CD4-positive, alpha-beta T cell treated with Interleukin-6 for 4 hours (primary cell): ENCODE measurements around the gene N4BP2.
A peak's percentile ranks its signal among the peaks of the same experiment; 100 is the strongest.

Source experiments
- DNase-seq: peaks from one replicate; pipeline ENCODE4 v3.0.0-alpha.2; 2020; ENCODE audit warnings: mixed read lengths

Gene N4BP2

DNA sequence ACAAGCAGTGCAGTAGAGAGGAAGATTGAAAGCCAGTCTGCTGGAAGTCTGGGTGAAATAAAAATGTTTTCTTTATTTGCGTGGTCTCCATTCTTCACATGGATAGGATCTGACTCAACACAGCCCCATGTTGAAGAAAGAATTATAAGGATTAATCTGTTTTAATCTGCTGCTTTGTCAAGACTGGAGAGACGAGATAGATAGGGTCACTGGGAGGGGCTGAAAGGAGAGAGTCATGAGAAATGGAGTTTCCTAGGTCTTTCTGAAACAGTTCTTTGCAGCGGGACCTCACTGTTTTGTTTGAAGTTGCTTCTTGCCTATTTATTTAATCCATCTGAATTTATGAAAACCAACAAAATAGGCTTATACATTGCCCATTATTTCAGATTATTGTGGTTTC is 107.8 kb downstream of the N4BP2 start:
- DNase-seq, result no peak

DNA sequence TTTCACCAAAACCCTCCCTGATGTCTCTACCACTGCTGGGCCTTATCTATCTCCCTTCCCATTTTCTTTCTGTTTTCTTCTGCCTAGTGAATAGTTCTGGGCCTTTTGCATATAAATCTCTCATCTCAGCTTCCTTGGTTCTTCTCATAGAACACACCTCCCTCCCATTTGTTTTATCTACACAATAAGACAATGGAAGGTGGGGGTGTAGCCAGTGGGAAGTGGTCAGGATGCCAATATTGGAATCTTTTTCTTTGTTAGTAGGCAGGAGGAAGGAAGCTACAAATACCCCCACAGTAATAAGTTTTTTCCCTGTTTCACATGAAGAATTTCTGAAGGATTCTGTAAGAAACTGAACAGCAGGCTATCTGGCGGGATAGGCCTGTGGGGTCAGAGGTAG is 109.3 kb downstream of the N4BP2 start:
- no peak for DNase-seq

DNA sequence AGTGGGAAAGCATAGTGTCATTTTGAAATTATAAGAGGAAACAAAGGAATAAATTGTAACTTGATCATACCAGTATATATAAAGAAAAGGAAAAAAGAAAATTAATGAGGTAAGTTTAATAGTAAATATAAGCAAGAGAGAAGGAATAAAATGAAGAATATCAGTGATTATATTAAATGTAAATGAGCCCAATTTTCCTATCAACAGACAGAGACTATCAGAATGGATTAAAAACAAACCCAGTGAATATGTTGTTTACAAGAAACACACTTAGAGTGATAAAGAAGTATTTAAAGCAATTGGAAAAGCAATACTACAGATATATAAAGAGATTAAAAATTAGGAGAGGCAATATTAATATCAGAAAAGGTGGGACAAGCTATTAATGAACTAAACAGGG is 111.4 kb downstream of the N4BP2 start:
- no peak for DNase-seq

DNA sequence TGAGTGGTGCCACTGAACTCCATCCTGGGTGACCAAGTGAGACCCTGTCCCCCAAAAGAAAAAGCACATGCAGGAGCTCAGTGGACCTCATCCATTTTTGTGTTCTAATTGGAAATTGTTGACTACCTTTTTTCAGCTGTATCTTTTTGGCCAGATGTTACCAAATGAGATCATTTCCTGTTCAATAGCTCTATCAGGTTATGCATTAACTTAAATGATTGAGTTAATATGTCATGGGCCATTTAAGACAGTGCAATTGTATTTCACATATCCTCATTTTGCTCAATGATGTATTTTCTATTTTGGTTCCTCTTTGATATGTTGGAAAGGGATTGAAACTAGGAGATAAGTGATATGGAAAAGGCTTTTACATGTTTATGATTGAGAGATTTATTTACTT is 113.9 kb downstream of the N4BP2 start:
- no peak for DNase-seq

DNA sequence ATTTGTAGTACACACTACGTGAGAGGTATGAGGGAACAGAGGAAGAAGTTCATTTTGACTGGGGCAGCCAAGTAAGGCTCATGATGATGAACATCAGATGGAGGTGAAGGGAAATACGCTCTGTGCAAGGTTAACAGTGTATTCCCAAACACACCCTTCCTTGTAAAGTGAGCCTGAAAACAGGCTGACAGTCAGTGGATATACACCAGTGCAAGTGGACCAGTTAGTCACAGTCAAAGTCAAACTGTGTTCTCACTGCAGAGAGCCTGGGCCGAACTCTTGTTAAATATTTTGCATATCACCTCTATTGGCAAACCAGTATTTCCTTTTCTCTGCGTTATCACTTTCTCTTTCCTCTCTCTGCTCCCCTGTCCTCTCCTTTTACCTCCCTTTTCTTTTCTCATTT is 116.8 kb downstream of the N4BP2 start:
- peak; percentile 29 for DNase-seq

DNA sequence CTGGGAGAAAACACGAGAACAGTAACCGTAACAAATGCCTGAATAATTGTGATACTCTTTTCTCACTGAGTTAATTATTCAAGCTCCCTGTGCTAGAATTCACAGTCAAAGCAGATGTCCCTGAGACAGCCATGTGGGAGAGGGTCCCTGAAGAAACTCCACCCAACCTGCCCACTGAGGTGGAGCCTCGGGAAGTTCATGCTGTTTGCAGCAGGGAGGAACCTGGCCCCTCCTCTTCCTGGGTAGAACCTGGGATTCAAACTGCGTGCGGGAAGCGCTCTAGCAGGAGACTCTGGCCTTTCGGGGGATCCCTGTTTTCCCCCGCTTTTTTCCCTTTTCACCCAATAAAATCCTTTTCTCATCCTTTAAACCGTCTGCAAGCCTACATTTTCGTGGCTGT is 120.0 kb downstream of the N4BP2 start:
- DNase-seq, result no peak

DNA sequence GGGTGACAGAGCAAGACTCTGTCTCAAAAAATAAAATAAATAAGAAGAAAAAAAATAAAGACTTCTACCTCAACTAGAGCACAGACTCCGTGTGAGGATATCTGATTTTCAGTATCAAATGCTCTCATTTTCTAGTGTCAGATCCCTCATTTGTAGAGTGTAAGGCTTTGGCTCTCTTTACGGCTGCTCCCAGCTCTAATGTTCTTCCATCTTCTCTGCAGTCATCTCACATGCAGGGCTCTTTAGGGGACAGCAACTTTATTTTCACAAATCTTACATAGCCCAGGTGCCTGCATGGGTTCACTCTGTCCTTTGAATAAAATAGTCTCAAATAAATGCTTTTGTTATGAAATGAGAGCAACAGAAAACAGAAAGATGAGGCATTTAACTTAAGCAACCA is 120.9 kb downstream of the N4BP2 start:
- no peak for DNase-seq

DNA sequence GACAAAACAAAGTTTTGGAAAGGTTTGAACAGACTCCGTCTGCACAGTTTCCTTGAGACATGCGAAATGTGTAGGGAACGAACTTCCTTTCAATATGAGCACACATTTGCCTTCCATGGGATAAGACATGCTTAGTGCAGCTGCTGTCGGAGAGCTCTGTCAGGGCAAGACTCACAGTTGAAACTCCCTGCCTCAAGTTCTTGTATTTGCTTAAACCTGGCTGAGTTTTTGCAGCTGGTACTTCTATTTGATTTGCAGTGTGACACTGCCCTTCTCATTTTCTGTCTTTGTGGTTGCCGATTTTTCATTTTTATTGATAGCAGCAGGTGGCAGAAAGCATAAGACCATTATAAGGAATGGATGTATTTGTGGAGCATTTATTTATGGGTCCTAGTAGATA is 122.0 kb downstream of the N4BP2 start:
- DNase-seq, result no peak

DNA sequence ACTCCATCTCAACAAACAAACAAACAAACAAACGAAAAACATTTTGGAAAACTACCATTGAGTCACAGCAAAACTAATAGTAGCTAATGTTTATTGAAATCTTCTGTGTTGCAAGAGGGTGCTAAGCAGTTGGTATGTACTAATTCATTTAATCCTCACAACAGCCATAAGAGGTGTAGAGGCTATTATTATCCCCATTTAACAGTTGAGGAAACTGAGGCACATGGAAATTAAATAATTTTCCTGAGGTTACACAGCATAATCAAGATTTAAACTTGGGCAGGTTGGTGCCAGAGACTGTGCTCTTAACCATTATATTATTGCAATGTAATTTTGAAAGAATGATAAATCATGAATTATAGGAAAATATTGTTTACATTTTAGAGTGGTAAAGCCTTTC is 122.7 kb downstream of the N4BP2 start:
- no peak for DNase-seq

DNA sequence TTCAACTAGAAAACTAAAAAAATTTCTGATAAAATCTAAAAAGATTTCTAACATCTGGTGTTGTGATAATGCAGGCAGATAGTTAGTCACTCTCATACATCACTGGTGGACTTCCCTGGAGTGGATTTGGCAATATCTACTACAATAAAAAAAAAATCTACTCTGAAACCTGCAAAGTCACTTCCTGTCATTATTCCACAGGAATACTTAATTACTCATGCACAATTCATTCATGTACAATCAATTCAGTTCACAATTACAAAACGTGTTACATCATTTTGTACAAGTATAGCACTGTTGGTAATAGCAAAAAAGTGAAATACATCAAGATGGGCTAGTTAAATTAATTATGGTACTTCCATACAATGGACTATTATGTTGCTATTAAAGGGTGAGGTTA is 123.7 kb downstream of the N4BP2 start:
- no peak for DNase-seq

DNA sequence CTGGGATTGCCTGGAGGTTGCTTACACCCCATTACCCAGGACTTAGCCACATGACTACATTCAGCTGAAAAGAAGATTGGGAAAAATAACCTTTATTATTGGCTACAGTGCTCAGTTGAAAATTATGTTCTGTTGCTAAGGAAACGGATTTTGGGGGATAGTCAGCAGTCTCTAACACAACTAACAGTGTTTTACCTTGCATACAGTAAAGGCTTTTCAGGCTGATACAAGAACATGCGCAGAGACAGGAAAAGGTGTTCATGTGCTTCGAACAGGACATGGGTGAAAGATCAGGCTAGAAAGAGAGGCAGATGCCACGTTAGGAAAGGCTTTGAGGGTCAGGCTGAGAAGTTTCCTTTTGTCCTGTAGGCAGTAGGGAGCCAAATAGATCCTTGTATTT is 125.4 kb downstream of the N4BP2 start:
- no peak for DNase-seq

DNA sequence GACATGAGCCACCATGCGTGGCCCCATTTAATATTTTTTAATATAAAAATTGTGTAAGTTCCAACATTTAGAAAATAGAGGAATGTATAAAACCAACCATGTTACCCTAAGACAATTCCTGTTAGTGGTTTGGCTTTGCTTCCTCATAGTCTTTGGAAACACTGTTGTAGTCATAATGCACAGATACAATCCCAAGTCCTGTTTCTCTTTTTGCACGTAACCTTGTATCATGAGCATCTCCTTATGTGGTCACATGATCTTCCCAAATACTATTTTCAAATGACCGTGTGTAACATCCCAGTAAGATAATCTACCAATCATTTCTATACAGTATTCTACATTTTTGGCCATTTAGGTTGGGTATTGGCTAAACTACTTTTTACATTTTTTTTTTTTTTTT is 126.3 kb downstream of the N4BP2 start:
- no peak for DNase-seq

DNA sequence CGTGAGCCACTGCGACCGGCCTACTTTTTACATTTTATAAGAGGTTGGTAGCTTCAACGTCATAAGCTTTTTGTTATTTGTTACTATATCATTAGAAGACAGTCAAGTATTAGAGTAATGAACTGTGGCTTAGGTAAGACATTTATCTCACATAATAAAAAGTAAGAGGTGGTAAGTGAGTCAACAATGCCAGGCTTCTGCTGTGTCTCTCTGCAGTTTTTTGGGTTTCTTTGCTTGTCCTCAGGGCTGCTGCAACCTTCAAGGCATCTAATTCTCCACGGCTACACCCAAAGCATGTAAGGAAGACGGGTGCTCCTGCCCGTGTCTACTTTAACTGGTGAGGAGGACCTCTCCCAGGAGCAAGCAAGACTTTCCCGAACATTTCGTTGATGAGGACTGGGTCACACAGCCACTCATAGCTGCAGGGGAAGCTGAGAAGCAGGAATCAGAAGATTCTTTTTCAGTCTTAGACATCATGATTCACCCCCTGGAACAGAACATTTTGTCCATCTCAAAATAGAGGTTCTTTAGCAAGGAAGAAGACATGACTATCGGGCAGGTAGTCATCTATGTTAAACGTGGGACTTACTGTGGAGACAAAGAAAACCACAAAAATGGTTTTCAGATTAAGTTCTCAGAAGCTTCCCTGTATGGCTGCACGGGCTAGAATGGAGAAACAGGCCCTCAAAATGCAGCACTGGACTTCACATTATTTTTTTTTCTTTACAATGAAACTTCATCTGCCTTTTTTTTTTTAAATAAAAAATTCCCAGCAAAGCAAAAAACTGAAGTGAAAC is 127.2 kb downstream of the N4BP2 start:
- DNase-seq, result no peak

DNA sequence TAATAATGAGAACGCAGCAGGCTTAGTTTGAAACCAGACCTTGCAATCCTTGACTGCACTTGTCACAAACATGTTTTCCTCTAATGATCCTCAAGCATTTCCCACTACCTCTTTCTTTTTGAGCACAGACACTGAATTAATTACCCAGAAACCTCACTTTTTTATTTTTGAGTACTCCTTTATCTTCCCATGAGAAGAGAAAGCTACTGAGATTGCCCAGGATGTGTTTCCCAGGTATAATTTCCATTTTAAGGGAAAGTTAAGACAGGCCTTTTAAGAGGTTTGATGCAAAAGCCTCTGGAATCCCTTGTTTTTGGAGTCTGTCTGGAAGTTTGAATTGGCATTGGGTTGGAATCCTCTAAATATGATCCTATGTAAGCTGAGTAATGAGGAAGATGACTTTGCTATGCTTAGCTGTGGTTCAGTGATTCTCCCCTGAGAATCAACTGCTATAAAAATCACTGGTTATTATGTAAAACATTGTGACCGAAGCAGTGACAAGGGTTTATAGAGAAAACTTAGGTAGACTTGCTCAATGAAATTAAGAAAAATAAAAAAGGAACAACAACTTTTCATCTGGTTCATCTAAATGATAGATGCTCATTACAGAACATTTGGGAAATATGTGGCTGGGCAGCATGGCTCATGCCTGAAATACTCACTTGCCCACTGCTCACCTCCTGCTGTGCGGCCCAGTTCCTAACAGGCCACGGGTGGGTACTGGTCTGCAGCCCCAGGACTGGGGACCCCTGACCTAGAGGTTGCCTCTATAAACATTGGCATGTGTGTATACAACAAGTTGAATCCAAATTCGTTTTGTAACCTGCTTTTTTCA is 129.4 kb downstream of the N4BP2 start:
- DNase-seq, result no peak

DNA sequence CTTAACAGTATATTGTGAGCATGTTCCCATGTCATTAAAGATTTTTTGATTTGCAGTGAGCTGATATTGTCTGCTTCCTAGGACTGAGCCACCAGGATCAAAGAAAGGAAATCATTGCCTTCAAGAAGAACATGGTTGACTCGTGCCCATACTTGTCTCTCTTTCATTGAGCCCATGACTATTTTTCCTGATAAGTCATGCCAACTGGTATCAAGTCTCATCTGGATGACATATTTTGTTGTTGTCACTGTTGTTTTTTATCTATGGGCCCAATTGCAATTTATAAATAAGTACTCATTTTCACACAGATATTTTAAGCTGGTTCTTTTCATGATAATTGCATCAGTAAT is 130.0 kb downstream of the N4BP2 start:
- DNase-seq, result no peak

DNA sequence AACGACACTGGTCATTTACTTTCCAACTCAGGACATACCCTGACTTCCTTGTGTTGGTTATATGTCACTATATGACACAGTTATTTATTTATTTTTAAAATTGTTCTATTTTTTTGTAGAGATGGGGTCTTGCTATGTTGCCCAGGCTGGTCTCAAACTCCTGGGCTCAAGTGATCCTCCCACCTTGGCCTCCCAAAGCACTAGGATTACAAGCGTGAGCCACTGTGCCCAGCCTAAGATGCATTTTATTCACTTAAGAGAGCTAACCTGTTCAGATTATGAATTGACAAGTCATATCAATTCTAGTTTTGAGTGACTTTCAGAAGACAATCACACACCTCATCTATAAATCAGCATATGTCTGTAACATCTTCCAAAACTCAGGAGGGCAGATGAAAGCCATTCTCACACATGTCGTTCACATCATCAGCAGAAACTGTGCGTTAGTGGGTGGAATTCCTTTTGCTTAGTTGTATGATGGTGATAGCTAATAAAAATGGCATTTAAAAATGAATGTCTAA is 130.8 kb downstream of the N4BP2 start:
- DNase-seq, result no peak

DNA sequence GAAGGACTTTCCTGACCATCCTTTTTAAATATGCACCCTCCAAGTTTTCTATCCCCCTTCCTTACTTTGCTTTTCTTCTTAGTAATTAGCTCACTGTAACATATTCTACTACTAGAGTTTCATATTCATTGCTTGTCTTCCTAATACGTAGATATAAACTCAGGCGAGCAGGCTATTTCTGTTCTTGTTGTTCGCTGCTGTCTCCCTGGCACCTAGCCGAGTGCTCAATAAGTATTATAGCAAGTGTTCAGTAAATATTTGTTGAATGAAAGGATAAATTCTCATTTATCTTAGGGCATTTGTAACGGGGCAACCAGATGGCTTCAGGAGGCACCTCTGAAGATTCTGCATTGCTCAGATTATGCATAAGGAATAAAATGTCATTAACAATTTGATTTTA is 133.4 kb downstream of the N4BP2 start:
- DNase-seq, result no peak

DNA sequence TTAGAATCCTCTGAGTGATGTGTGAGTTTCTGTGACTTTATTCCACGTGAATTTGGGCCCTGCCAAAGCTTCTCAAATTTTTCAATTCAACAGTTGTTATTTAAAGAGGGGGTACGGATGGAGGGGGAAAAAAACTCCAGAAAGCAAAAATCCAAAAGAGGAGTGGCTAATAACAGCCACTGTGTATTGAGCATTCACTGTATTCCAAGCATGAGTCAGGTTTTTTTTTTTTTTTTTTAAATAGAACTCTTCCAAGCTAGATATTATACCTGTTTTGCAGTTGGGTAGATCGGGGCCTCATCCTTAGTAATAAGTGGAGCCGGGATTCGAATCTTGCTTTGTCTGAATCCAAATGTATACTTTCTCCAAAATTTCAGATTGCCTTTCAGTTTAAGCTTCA is 133.8 kb downstream of the N4BP2 start:
- no peak for DNase-seq

DNA sequence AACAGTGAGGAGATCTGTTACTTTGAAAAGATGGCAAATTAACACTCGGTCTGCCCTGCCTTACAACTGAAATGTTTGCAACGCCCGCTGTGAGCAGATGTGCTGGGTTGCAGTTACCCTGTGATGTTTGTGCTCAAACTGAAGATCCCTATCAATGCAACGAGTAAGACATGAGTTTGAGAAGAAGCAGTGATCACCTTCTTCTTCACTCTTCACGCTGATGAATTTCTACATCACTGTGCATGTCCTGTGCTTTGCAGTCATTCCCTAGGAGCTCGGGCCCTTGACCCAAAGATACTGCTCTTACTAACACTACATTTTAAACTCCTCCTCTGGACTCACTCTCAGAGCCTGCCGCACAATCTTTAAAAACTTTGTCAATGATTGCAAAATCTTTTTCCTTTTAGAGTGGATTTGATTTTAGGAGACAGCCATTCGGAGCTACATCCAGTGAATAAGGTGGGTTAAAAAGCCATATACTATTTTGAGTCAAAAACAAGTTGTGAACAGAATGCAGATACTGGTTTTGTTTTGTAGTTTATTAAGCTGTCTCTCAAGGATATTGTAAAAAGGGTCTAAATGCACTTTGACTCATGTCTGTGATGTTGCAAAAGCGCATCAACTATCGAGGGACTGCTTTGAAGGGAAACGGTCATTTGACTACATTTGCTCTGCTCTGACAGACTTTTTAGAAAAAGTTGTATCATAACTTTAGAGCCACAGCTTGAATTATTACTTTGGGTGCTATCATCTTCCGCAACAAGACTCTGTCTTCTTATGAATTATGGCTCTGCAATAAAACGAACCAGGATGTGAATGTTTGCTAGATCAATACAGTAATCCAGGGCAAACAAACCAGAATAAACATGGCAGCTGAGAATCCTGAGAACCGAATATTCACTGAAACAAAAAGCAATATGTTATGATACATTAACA is 134.5 kb downstream of the N4BP2 start:
- DNase-seq, result peak; percentile 59

DNA sequence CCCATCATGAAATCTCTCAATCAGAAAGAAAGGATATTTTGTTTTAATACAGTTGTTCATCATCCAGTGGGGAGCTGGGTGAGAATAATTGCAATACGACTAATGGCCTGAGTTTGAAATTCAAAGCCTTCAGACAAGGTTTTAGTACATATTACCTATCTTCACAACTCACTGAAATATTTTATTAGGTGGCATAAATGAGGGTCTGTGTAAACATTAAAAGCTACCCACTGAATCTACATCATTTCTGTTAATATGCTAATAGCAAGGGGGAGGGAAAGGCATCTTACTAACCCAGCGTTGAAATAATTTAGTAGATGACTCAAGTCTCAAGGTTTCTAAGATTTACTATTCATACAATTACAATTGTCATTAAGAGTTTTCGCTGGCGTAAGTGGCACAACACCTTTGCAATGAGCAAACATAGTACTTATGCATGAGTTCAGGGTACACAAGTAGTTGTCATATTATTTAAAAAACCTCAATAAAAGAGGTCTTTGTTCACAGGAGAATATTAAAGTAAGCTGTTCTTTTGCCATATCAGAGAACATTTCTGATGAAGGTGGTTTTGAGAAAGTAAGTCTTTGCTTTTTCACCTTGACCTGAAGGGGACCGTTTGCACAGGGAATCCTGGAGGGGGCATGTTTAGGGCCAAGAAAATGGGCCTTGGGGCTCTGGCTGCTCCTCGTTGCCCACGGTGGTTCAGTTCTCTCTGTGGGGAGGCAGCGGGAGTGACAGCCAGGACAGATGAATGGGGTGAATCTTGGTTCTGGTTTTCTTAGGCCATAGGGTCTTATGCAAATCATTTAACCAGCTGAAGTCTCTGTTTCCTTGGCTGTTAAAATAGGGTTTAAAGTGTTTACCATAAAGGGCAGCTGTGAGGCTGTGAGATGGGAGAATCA is 135.7 kb downstream of the N4BP2 start:
- no peak for DNase-seq

DNA sequence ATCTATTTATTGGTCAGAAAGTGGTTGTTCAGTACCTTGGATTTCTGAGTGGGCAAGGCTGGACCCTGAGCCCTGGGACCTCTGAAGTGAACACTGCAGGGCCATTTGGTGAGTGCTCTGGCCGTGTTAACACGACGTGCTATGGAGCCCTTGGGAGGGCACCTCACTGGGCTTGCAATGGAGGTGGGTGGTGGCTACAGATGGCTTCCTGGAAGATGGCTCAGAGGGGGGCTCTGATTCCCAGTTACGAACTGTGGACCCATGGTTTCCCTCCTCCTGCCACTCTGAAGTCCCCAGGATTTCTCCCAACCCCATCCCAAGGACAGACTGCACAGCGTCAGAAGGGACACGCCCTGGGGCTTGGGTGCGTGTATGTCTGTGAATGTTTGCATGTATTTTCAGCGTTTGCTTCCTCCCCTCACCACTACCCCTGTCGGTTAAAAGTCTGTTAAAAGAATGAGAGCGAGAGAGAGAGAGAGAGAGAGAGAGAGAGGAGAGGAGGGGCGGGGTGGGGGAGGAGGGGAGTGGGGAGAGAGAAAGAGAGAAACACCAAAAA is 136.4 kb downstream of the N4BP2 start:
- DNase-seq, result peak; percentile 71

DNA sequence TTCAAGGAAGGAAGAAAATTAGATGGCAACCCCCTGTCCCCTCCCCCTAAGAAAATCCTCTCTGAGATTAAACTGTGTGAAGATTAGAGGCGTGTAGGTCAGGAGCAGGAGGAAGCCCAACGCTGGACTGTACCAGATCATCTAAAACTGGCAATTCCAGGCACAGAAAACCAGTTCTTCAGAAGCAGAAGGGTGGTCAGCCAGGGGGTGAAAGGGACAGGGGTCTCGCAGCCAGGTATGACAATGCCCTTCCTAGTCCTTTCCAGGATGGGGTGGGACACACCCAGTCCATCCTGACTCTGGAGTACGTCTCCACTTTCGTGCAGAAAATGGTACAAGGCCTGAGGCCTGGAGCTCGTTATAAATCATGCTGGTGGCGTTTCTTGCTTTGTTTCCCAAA is 136.9 kb downstream of the N4BP2 start:
- no peak for DNase-seq
